HG02973 (cell line): ENCODE results near the gene SLC39A3.
"Not testable (repeated sequence)": the region's sequence is repeated elsewhere in the genome, so short reads cannot be mapped to it uniquely, and the experiment has no call there.

Experiments used
- ATAC-seq: cut with Tn5 transposase; IDR thresholded peaks from one replicate; pipeline ENCODE4 v1.9.1; 2021; ENCODE audit warnings: moderate library complexity; ENCODE audit not compliant: unreplicated experiment

Gene SLC39A3

GRCh38 chr19:2723747-2724146 lies 16.1 kb downstream of the SLC39A3 start:
- ATAC-seq, result no peak

- ATAC-seq, result no peak
Observed at GRCh38 chr19:2723345-2723715, 16.5 kb downstream of the SLC39A3 start.

- no peak for ATAC-seq
Observed at GRCh38 chr19:2722541-2723344, 17.1 kb downstream of the SLC39A3 start.

GRCh38 chr19:2721570-2722540 lies 18.0 kb downstream of the SLC39A3 start:
- no peak for ATAC-seq

- no peak for ATAC-seq
Observed at GRCh38 chr19:2720777-2721569, 18.8 kb downstream of the SLC39A3 start, which contains the start of gene DIRAS1. DIRAS1 (minus strand) TSS chr19:2721372; CDS start chr19:2717806, 3,566 bp downstream.

- no peak for ATAC-seq
Observed at GRCh38 chr19:2719920-2720776, 19.7 kb downstream of the SLC39A3 start.

- no peak for ATAC-seq
Observed at GRCh38 chr19:2719232-2719735, 20.5 kb downstream of the SLC39A3 start.

- ATAC-seq, result no peak
Observed at GRCh38 chr19:2717638-2718541, 21.9 kb downstream of the SLC39A3 start.

GRCh38 chr19:2716722-2717637 lies 22.8 kb downstream of the SLC39A3 start:
- no peak for ATAC-seq

- no peak for ATAC-seq
Observed at GRCh38 chr19:2716275-2716650, 23.6 kb downstream of the SLC39A3 start.

- no peak for ATAC-seq
Observed at GRCh38 chr19:2715470-2716274, 24.1 kb downstream of the SLC39A3 start.

- no peak for ATAC-seq
Observed at GRCh38 chr19:2714531-2715269, 25.1 kb downstream of the SLC39A3 start.

- not testable (repeated sequence) for ATAC-seq
Observed at GRCh38 chr19:2714102-2714501, 25.7 kb downstream of the SLC39A3 start.

GRCh38 chr19:2713170-2713569 lies 26.6 kb downstream of the SLC39A3 start:
- not testable (repeated sequence) for ATAC-seq

GRCh38 chr19:2711875-2712205 lies 28.0 kb downstream of the SLC39A3 start:
- no peak for ATAC-seq

- no peak for ATAC-seq
Observed at GRCh38 chr19:2711172-2711874, 28.5 kb downstream of the SLC39A3 start.
